WTC11 (cell line): ENCODE data around the gene FZD1. TPM values are rescaled to one million over a fixed set of nuclear protein-coding genes. Genes with fewer than 3 reads are reported as not detected.

Source experiments
- ATAC-seq: fragments of 200-7000 bp; cut with Tn5 transposase; 2 replicates; pipeline ENCODE4 v1.10.0; 2021; ENCODE audit warnings: mild to moderate bottlenecking, moderate library complexity
- CTCF ChIA-PET: fragments of 300-600 bp; sonication (Branson Sonifier 250); formaldehyde crosslinking; loops from one replicate; lab custom pipeline; 2021; ENCODE audit warnings: antibody characterized with exemption; lab: Charles Lee
- POLR2A ChIA-PET: fragments of 350-600 bp; sonication (Branson Sonifier 250); formaldehyde crosslinking; loops from one replicate; lab custom pipeline; 2021; ENCODE audit warnings: antibody characterized with exemption; lab: Charles Lee
- DNase-seq: peaks from one replicate; pipeline ENCODE4 v3.0.0; 2021; ENCODE audit warnings: low spot score
- H3K27ac Mint-ChIP-seq: 2 replicates; pipeline ENCODE4 v1.8.0; 2021; ENCODE audit warnings: mixed read lengths
- H3K27me3 Mint-ChIP-seq: 2 replicates; pipeline ENCODE4 v1.8.0; 2021; ENCODE audit warnings: low read depth, mild to moderate bottlenecking, moderate library complexity, mixed read lengths
- H3K36me3 Mint-ChIP-seq: 2 replicates; pipeline ENCODE4 v1.8.0; 2021; ENCODE audit warnings: mixed read lengths
- H3K4me1 Mint-ChIP-seq: 2 replicates; pipeline ENCODE4 v1.8.0; 2022; ENCODE audit warnings: mixed read lengths
- H3K4me3 Mint-ChIP-seq: 2 replicates; pipeline ENCODE4 v1.8.0; 2021; ENCODE audit warnings: mild to moderate bottlenecking, moderate library complexity, mixed read lengths
- H3K9me3 Mint-ChIP-seq: 2 replicates; pipeline ENCODE4 v1.8.0; 2021; ENCODE audit warnings: mixed read lengths
- ATF1 ChIP-seq: sonication (generic); formaldehyde crosslinking; IDR thresholded peaks from 2 replicates; pipeline ENCODE4 v1.8.1; 2023; ENCODE audit warnings: mild to moderate bottlenecking, moderate library complexity, missing genetic modification reagents
- EMX1 ChIP-seq: fragments of 250-450 bp; sonication (Bioruptor Pico); IDR thresholded peaks from 2 replicates; pipeline ENCODE4 v1.8.0; 2021; ENCODE audit warnings: mild to moderate bottlenecking
- GABPB1 ChIP-seq: sonication (generic); formaldehyde crosslinking; IDR thresholded peaks from 2 replicates; pipeline ENCODE4 v1.8.1; 2023; ENCODE audit warnings: mild to moderate bottlenecking, missing genetic modification reagents
- NR1H2 ChIP-seq: sonication (generic); formaldehyde crosslinking; IDR thresholded peaks from 2 replicates; pipeline ENCODE4 v1.9.0; 2021; ENCODE audit warnings: mild to moderate bottlenecking, moderate library complexity, missing genetic modification reagents
- OVOL2 ChIP-seq: fragments of 250-450 bp; sonication (Bioruptor Pico); IDR thresholded peaks from 2 replicates; pipeline ENCODE4 v1.9.0; 2021; ENCODE audit warnings: mild to moderate bottlenecking, borderline replicate concordance
- TP53 ChIP-seq: sonication (generic); formaldehyde crosslinking; IDR thresholded peaks from 2 replicates; pipeline ENCODE4 v1.8.1; 2023; ENCODE audit warnings: mild to moderate bottlenecking, missing genetic modification reagents
- ZNF121 ChIP-seq: sonication (generic); formaldehyde crosslinking; IDR thresholded peaks from 2 replicates; pipeline ENCODE4 v1.8.0; 2023; ENCODE audit warnings: missing genetic modification reagents
- ZNF396 ChIP-seq: fragments of 250-450 bp; sonication (Bioruptor Pico); IDR thresholded peaks from 2 replicates; pipeline ENCODE4 v1.8.0; 2021; ENCODE audit warnings: mild to moderate bottlenecking, moderate library complexity, borderline replicate concordance
- total RNA-seq: library from RNA; stranded (reverse); gene quantifications from 3 replicates; pipeline ENCODE4 v1.2.3, GENCODE V29; 2021
- TF ChIP-seq, protein P1 (sequence below): fragments of 250-450 bp; sonication (Bioruptor Pico); conservative IDR thresholded peaks from 2 replicates; pipeline ENCODE4 v1.9.0; 2021; ENCODE audit warnings: mild to moderate bottlenecking
- TF ChIP-seq, protein P2 (sequence below): sonication (generic); formaldehyde crosslinking; IDR thresholded peaks from 2 replicates; pipeline ENCODE4 v1.8.0; 2023; ENCODE audit warnings: missing genetic modification reagents
- TF ChIP-seq, protein P3 (sequence below): sonication (generic); formaldehyde crosslinking; IDR thresholded peaks from 2 replicates; pipeline ENCODE4 v1.8.1; 2022; ENCODE audit warnings: mild to moderate bottlenecking, moderate library complexity, missing genetic modification reagents
- TF ChIP-seq, protein P4 (sequence below): sonication (generic); formaldehyde crosslinking; IDR thresholded peaks from 2 replicates; pipeline ENCODE4 v1.8.1; 2023; ENCODE audit warnings: mild to moderate bottlenecking, missing genetic modification reagents, borderline replicate concordance
- TF ChIP-seq, protein P5 (sequence below): sonication (generic); formaldehyde crosslinking; conservative IDR thresholded peaks from 2 replicates; pipeline ENCODE4 v1.8.1; 2023; ENCODE audit warnings: mild to moderate bottlenecking, low read depth, missing genetic modification reagents, moderate library complexity

FZD1 gene
- total RNA-seq, 1 experiment from 2014 or later: 2.0 TPM

DNA sequence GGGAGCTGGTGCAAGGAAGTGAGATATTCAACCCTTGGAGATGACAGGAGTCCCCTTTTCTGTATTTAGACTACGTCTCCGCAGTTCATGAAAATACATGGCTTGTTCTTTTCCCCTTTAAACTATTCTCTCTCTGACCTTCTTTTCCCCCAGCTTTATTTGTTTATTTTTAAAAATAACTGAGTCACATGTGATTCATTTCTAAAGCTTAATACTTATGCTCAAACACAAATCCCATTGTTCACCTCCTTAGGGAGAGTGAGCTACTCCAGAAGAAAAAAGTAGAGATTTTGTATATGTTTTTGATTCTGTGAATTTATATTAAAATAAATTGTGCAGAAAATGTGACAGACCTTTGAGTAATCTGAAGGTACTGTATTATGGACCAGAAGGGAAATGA, 35.9 kb upstream of the FZD1 start:
- ATAC-seq (no peak), DNase-seq (no peak)
- TF ChIP-seq ATF1 (CRISPR knock-in tag) (no peak), TP53 (no peak)
- H3K9me3 Mint-ChIP-seq: peaks cover 20% of the 10 kb centered on the region
- CTCF ChIA-PET: no interaction called here
- no peak overlapping the region for H3K27ac Mint-ChIP-seq
- POLR2A ChIA-PET: no interaction called here
- H3K36me3 Mint-ChIP-seq: no peaks in the 10 kb centered on the region
- no peaks in the 10 kb centered on the region; the same call in 1 of the 2 replicates for H3K27me3 Mint-ChIP-seq
- peaks cover 5% of the 10 kb centered on the region for H3K4me1 Mint-ChIP-seq
- H3K4me3 Mint-ChIP-seq: no peak overlapping the region

DNA sequence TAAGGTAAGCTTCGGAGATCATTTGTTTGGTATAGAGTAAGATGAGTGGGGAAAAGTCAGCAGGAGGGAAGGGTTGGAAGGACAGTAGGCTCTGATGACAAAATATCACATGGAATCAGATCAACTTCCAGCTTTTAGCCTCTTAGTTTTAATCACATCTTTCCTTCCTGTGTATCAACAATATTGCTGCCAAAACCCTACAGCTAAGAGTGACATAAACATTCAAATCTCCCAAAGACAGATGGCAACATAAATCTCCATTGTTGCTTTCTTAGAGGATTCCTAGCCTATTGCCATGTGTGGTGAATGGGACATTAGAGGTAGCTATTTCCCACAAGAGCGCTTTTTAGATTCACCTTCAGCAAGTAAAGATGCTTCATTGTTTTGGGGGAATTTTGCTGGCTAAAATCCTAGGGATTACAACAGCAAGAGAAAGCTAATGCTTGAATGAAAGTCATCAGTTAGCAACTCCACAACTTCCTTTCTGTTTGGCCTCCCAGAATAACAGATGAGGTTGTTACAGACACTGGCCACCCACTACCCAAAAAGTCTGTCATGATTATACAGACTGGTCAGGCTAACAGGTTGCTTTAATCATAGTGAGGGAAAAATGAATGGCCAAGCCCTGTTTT, 35.2 kb upstream of the FZD1 start:
- peaks cover 5% of the 10 kb centered on the region for H3K4me1 Mint-ChIP-seq
- no peak overlapping the region for H3K4me3 Mint-ChIP-seq
- POLR2A ChIA-PET: no interaction called here
- no peaks in the 10 kb centered on the region for H3K36me3 Mint-ChIP-seq
- H3K27ac Mint-ChIP-seq: no peak overlapping the region
- ATAC-seq (no peak), DNase-seq (no peak)
- peaks cover 20% of the 10 kb centered on the region for H3K9me3 Mint-ChIP-seq
- H3K27me3 Mint-ChIP-seq: no peaks in the 10 kb centered on the region; the same call in 1 of the 2 replicates
- CTCF ChIA-PET: no interaction called here
- TF ChIP-seq, protein P1, sequence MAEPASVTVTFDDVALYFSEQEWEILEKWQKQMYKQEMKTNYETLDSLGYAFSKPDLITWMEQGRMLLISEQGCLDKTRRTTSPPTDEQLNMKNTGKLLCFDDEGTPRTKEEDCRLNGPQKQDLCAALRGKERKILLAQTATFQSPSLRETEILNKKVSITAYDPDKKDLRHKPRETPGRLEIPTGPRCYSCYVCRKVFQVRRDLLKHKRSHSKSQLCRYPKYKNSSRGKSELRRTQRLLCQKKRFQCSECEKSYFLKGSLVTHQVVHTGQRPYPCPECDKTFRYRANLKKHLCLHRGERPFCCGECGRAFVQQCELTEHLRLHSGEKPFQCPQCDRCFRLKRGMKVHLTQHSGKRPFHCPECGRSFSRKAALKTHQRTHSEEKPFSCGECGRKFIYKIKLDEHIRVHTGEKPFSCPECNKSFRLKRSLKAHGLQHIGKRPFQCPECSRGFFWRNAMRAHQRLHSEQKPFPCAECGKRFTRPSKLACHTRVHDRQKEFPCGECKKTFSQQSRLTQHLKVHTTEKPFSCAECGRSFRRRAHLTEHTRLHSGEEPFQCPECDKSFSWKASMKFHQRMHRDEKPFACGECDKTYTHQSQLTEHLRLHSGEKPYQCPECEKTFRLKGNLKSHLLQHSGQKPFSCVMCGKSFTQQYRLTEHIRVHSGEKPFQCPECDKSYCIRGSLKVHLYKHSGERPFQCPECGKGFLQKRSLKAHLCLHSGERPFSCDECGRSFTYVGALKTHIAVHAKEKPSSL: no peak
- no peak for TF ChIP-seq NR1H2 (CRISPR knock-in tag)
- TF ChIP-seq, protein P2, sequence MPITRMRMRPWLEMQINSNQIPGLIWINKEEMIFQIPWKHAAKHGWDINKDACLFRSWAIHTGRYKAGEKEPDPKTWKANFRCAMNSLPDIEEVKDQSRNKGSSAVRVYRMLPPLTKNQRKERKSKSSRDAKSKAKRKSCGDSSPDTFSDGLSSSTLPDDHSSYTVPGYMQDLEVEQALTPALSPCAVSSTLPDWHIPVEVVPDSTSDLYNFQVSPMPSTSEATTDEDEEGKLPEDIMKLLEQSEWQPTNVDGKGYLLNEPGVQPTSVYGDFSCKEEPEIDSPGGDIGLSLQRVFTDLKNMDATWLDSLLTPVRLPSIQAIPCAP (CRISPR knock-in tag): no peak
- no peak for TF ChIP-seq GABPB1
- TF ChIP-seq, protein P3, sequence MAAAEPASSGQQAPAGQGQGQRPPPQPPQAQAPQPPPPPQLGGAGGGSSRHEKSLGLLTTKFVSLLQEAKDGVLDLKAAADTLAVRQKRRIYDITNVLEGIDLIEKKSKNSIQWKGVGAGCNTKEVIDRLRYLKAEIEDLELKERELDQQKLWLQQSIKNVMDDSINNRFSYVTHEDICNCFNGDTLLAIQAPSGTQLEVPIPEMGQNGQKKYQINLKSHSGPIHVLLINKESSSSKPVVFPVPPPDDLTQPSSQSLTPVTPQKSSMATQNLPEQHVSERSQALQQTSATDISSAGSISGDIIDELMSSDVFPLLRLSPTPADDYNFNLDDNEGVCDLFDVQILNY (CRISPR knock-in tag): no peak
- TF ChIP-seq, protein P4, sequence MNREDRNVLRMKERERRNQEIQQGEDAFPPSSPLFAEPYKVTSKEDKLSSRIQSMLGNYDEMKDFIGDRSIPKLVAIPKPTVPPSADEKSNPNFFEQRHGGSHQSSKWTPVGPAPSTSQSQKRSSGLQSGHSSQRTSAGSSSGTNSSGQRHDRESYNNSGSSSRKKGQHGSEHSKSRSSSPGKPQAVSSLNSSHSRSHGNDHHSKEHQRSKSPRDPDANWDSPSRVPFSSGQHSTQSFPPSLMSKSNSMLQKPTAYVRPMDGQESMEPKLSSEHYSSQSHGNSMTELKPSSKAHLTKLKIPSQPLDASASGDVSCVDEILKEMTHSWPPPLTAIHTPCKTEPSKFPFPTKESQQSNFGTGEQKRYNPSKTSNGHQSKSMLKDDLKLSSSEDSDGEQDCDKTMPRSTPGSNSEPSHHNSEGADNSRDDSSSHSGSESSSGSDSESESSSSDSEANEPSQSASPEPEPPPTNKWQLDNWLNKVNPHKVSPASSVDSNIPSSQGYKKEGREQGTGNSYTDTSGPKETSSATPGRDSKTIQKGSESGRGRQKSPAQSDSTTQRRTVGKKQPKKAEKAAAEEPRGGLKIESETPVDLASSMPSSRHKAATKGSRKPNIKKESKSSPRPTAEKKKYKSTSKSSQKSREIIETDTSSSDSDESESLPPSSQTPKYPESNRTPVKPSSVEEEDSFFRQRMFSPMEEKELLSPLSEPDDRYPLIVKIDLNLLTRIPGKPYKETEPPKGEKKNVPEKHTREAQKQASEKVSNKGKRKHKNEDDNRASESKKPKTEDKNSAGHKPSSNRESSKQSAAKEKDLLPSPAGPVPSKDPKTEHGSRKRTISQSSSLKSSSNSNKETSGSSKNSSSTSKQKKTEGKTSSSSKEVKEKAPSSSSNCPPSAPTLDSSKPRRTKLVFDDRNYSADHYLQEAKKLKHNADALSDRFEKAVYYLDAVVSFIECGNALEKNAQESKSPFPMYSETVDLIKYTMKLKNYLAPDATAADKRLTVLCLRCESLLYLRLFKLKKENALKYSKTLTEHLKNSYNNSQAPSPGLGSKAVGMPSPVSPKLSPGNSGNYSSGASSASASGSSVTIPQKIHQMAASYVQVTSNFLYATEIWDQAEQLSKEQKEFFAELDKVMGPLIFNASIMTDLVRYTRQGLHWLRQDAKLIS (CRISPR knock-in tag): no peak
- TF ChIP-seq ZNF396: no peak
- TF ChIP-seq ZNF121: no peak
- no peak for TF ChIP-seq EMX1 (CRISPR knock-in tag)
- TF ChIP-seq, protein P5, sequence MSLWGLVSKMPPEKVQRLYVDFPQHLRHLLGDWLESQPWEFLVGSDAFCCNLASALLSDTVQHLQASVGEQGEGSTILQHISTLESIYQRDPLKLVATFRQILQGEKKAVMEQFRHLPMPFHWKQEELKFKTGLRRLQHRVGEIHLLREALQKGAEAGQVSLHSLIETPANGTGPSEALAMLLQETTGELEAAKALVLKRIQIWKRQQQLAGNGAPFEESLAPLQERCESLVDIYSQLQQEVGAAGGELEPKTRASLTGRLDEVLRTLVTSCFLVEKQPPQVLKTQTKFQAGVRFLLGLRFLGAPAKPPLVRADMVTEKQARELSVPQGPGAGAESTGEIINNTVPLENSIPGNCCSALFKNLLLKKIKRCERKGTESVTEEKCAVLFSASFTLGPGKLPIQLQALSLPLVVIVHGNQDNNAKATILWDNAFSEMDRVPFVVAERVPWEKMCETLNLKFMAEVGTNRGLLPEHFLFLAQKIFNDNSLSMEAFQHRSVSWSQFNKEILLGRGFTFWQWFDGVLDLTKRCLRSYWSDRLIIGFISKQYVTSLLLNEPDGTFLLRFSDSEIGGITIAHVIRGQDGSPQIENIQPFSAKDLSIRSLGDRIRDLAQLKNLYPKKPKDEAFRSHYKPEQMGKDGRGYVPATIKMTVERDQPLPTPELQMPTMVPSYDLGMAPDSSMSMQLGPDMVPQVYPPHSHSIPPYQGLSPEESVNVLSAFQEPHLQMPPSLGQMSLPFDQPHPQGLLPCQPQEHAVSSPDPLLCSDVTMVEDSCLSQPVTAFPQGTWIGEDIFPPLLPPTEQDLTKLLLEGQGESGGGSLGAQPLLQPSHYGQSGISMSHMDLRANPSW (CRISPR knock-in tag): no peak
- no peak for TF ChIP-seq OVOL2
